Breast epithelium (tissue), 4 donors: ENCODE measurements around the gene COPS3. TPM values are rescaled to one million over a fixed set of nuclear protein-coding genes. Genes with fewer than 3 reads are reported as not detected.
"Not testable (repeated sequence)": the region's sequence is repeated elsewhere in the genome, so short reads cannot be mapped to it uniquely, and the experiment has no call there.

Source experiments
- DNase-seq, 2 donors: peaks; one replicate each; pipeline ENCODE4 v3.0.0-alpha.2; 2019; ENCODE audit warnings: low spot score in 2 of 2
- H3K27ac ChIP-seq, 2 donors: fragments of 200-600 bp; sonication (generic) in 1 of 2; one replicate each; pipeline ENCODE4 v1.5.1; 2016 to 2019; ENCODE audit warnings: mild to moderate bottlenecking in 1 of 2
- H3K27me3 ChIP-seq, 2 donors: fragments of 200-600 bp; sonication (generic) in 1 of 2; one replicate each; pipeline versions ENCODE4 v1.5.1 to v1.6.0; 2017 to 2019; ENCODE audit warnings: control low read depth in 1 of 2, mild to moderate bottlenecking in 1 of 2
- H3K36me3 ChIP-seq: fragments of 200-600 bp; one replicate; pipeline ENCODE4 v1.5.1; 2019
- H3K4me1 ChIP-seq, 2 donors: fragments of 200-600 bp; sonication (generic); one replicate each; pipeline ENCODE4 v1.5.1; 2016 to 2019; ENCODE audit warnings: control low read depth in 1 of 2
- H3K4me3 ChIP-seq, 3 donors: fragments of 200-600 bp; sonication (generic); 1 replicate in 2 of 3; 2 replicates in 1 of 3; pipeline ENCODE4 v1.5.1; 2016 to 2019; ENCODE audit warnings: mild to moderate bottlenecking in 3 of 3, moderate library complexity in 2 of 3
- H3K9me3 ChIP-seq, 2 donors: fragments of 200-600 bp; sonication (generic) in 1 of 2; one replicate each; pipeline ENCODE4 v1.5.1; 2016 to 2019; ENCODE audit warnings: control low read depth in 1 of 2
- CTCF ChIP-seq, 3 donors: fragments of 450-650 bp; IDR thresholded peaks; one replicate each; pipeline ENCODE4 v1.5.1; 2016 to 2017; ENCODE audit warnings: antibody characterized with exemption in 3 of 3, mild to moderate bottlenecking in 3 of 3, moderate library complexity in 3 of 3
- POLR2A ChIP-seq: fragments of 450-650 bp; IDR thresholded peaks from one replicate; pipeline ENCODE4 v1.6.1; 2016; ENCODE audit warnings: antibody characterized with exemption, mild to moderate bottlenecking, moderate library complexity
- POLR2AphosphoS5 ChIP-seq, 3 donors: sonication (generic); formaldehyde crosslinking; IDR thresholded peaks; one replicate each; pipeline ENCODE4 v1.6.1; 2017; ENCODE audit warnings: antibody characterized with exemption in 3 of 3
- intact Hi-C: fragments of 100-400 bp; cut with DNase I; formaldehyde crosslinking; loops from one replicate; pipeline ENCODE4 v1.15.1; 2023; ENCODE audit warnings: low total_unique reads
- total RNA-seq, 3 donors: library from RNA; depleted of rRNA; stranded (reverse); fragments of >200 nt; gene quantifications; one replicate each; pipeline ENCODE4 v1.1.0, GENCODE V29; 2016

COPS3 gene
- total RNA-seq, 3 donors from 2014 or later, result 59.6 to 61.3 (median 60.6) TPM

GRCh38 chr17:17258998-17259397, 22.0 kb downstream of the COPS3 start:
- TF ChIP-seq CTCF (IDR thresholded peaks at IDR 0.05) (no peak), POLR2AphosphoS5 (IDR thresholded peaks at IDR 0.05) (no peak), POLR2A (no peak)
- DNase-seq, result no peak
- no peaks in the 10 kb centered on the region for H3K9me3 ChIP-seq
- no peaks in the 10 kb centered on the region for H3K27me3 ChIP-seq
- no peak overlapping the region for H3K4me3 ChIP-seq
- intact Hi-C loops, result no loop called here
- H3K27ac ChIP-seq, result no peak overlapping the region
- H3K4me1 ChIP-seq, result no peaks in the 10 kb centered on the region
- H3K36me3 ChIP-seq, result peaks cover 5% of the 10 kb centered on the region

GRCh38 chr17:17258011-17258410, 23.0 kb downstream of the COPS3 start:
- Histone ChIP-seq H3K27ac (no peak overlapping the region), H3K9me3 (no peaks in the 10 kb centered on the region), H3K4me3 (no peak overlapping the region), H3K27me3 (no peaks in the 10 kb centered on the region), H3K36me3 (peaks cover 5% of the 10 kb centered on the region), H3K4me1 (no peaks in the 10 kb centered on the region)
- TF ChIP-seq POLR2A, result no peak
- TF ChIP-seq POLR2AphosphoS5 (IDR thresholded peaks at IDR 0.05), result no peak
- no peak for TF ChIP-seq CTCF (IDR thresholded peaks at IDR 0.05)
- no peak for DNase-seq
- intact Hi-C loops, result no loop called here

GRCh38 chr17:17256316-17256715, 24.7 kb downstream of the COPS3 start:
- Histone ChIP-seq H3K4me1 (no peaks in the 10 kb centered on the region), H3K27me3 (no peaks in the 10 kb centered on the region), H3K9me3 (no peaks in the 10 kb centered on the region), H3K36me3 (peaks cover 5% of the 10 kb centered on the region), H3K27ac (no peak overlapping the region), H3K4me3 (no peak overlapping the region)
- DNase-seq, result no peak
- intact Hi-C loops, result no loop called here
- TF ChIP-seq POLR2A, result no peak
- TF ChIP-seq CTCF (IDR thresholded peaks at IDR 0.05), result no peak
- TF ChIP-seq POLR2AphosphoS5 (IDR thresholded peaks at IDR 0.05), result no peak

- DNase-seq, result not testable (repeated sequence)
These were observed 25.4 kb downstream of the COPS3 start for GRCh38 chr17:17255689-17256088.

GRCh38 chr17:17254036-17254435, 27.0 kb downstream of the COPS3 start:
- intact Hi-C loops, result no loop called here

More at GRCh38 chr17:17255689-17256088, 25.4 kb downstream of the COPS3 start:
- H3K4me1 ChIP-seq, intact Hi-C loops, H3K9me3 ChIP-seq, H3K36me3 ChIP-seq, H3K27me3 ChIP-seq, H3K27ac ChIP-seq, H3K4me3 ChIP-seq: not testable (repeated sequence)

More at GRCh38 chr17:17254036-17254435, 27.0 kb downstream of the COPS3 start:
- H3K9me3 ChIP-seq, result no peaks in the 10 kb centered on the region
- DNase-seq, result no peak
- no peaks in the 10 kb centered on the region for H3K4me1 ChIP-seq
- no peaks in the 10 kb centered on the region for H3K36me3 ChIP-seq
- H3K4me3 ChIP-seq, result no peak overlapping the region
- no peak overlapping the region for H3K27ac ChIP-seq
- TF ChIP-seq POLR2AphosphoS5 (IDR thresholded peaks at IDR 0.05) (no peak), POLR2A (no peak), CTCF (IDR thresholded peaks at IDR 0.05) (no peak)
- no peaks in the 10 kb centered on the region for H3K27me3 ChIP-seq
